ENCODE data around the gene CTNNA1. TPM values are rescaled to one million over a fixed set of nuclear protein-coding genes. Genes with fewer than 3 reads are reported as not detected.
A peak's percentile ranks its signal among the peaks of the same experiment; 100 is the strongest.
"Not testable (repeated sequence)": the region's sequence is repeated elsewhere in the genome, so short reads cannot be mapped to it uniquely, and the experiment has no call there.

CTNNA1 gene
- polyA plus RNA-seq (2013, experiment 1 of 2; ENCODE audit: insufficient read length), result 259 TPM
- 263 TPM for polyA plus RNA-seq (2013, experiment 2 of 2; ENCODE audit: insufficient read length)

- DNase-seq, result peak; percentile 73
Observed at GRCh38 chr5:138752951-138753793, at the start of gene CTNNA1. TSS of gene CTNNA1 (plus strand) at chr5:138753425. CDS start at chr5:138781925, 28,500 bp downstream.

GRCh38 chr5:138703777-138704176 is 49.4 kb upstream of the CTNNA1 start:
- DNase-seq, result not testable (repeated sequence)

- DNase-seq, result no peak
Observed at GRCh38 chr5:138705007-138705406, 48.2 kb upstream of the CTNNA1 start.

DNA sequence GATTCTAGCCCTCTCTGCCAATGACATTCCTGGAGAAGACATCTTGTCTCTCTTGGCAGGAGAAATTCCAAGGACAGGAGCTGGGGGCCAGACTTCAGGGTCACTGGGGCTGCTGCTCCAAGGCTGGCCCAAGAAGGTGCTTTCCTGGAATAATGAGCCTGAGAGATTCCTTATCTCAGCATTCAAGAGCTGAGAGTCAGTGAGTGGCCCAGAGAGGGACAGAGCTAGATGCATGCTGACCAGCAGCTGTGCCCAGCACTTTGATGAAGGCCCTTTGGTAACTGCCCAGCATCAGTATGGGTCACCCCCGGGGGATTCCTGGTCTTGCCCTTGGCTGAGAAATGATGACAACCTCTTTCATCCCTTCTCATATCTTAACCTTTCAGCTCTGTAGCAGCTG is 47.7 kb upstream of the CTNNA1 start:
- no peak for DNase-seq

DNA sequence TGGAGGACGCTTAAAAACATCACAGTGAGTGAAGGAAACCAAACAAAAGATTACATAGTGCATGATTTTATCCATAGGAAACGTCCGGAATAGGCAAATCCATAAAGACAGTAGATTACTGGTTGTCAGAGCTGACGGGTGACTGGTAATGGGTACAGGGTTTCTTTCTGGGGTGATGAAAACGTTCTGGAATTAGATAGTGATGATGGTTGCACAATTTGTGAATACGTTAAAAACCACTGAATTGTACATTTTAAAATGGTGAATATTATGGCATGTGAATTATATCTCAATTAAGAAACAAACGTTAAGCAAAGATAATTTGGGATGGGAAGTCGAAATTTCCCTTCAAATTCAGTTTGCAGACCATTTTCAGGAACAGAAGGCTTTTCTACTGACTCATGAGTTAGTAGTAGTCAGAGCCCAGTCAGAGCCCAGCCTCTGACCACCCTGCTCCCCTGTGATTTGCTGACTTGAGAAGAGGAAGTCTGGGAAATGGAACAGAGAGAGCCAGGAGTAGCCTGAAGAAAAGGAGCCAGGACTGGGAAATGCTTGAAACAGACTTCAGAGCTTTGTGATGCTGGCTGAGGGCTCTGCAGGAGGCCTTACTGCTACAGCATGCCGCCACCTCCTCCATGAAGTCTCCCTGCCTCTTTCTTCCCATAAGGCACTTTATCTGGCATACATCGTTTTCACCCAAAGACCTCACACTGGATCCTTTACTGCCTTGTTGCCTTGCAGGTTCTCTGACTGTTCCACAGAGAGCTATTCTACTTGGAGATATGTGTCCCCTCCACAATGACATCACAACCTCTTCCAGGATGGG is 46.4 kb upstream of the CTNNA1 start:
- DNase-seq, result peak; percentile 82

DNA sequence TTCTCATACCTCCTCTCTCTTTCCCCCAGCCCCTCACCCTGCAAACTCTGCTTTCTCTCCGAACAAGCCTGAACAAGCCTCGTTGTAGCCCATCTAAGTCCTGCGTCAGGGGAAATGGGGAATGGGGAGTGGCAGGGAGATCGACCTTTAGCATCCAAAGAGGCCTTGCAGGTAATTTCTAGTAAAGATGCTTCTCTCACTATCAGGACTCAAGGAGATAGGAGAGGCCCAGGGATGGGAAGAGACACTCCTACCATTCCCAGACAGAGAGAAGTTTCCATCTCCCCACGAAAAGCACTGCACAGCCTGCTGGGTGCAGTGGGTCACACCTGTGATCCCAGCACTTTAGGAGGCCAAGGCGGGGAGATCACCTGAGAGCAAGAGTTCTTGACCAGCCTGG is 44.4 kb upstream of the CTNNA1 start:
- no peak for DNase-seq

GRCh38 chr5:138709202-138709601 is 44.0 kb upstream of the CTNNA1 start:
- DNase-seq, result no peak

- no peak for DNase-seq
Observed at GRCh38 chr5:138711087-138711486, 42.1 kb upstream of the CTNNA1 start.

DNA sequence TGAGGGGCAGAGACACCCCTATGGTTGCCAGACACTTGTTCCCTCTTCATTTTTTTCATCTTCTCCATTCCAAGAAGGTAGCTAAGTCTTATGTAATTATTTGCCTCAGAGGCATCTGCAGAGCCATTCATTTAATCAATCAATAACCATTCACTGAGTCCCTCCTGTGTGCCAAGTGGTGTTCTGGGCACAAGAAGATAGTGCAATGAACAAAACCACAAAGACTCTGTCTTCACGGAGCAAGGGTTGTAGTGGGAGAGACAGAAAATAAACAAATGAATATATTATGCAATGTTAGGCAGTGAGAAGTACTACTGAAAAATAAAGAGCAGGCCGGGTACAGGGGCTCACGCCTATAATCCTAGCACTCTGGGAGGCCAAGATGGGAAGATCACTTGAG is 41.4 kb upstream of the CTNNA1 start:
- DNase-seq, result no peak

- DNase-seq, result no peak
Observed at GRCh38 chr5:138712324-138712723, 40.9 kb upstream of the CTNNA1 start.

DNA sequence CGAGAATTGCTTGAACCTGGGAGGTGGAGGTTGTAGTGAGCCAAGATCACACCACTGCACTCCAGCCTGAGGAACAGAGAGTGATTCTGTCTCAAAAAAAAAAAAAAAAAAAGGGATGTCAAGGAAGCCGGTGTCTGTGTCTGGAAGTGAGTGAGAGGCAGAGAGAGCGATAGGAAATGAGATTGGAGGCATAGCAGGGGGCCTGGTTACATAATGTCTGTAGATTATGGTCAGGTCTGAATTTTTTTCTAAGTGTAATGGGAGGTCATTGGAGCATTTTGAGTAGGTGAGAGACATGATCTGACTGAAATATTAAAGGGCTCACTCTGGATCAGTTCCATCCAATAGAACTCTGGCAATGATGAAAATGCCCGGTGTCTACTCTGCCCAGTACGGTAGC is 40.4 kb upstream of the CTNNA1 start:
- no peak for DNase-seq

- DNase-seq, result no peak
Observed at GRCh38 chr5:138713247-138713646, 40.0 kb upstream of the CTNNA1 start.

GRCh38 chr5:138714694-138715093 is 38.5 kb upstream of the CTNNA1 start:
- DNase-seq, result no peak

- not testable (repeated sequence) for DNase-seq
Observed at GRCh38 chr5:138715931-138716432, 37.2 kb upstream of the CTNNA1 start.

DNA sequence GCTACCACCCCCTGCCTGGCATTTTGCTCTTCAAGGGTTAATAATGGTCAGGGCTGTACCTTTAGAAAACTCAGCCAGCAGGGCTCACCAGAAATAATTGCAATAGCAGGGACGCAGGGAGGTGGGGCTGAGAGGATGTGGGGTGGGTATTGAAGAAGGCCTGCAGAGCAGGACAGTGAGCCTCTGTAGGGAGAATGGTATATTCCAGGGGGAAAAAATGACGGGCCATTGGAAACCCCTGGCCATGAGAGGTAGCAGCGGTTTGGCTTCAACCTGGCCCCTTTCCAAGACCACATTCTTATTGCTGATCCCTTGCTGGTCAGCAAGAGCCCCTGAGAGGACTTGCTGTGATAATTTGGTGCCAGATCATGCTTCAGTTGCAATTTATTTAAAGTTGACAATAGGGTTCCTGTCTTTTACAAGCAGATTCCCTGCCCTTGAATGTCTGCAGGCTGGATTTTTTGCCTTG is 36.7 kb upstream of the CTNNA1 start:
- no peak for DNase-seq

DNA sequence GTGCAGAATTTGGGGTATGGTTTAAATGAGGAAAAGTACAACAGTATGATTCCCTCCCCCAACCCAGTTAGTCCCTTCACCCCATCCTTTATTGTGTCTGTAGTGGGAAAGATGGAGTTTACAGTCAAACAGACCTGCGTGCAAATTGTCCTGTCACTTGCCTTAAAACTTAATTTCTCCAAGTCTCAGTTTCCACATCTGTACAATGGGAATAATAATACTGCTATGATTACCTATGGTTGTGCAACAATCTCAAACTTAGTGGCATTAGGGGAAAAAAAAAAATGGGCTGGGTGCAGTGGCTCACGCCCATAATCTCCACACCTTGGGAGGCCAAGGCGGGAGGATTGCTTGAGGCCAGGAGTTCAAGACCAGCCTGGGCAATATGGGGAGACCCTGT is 35.8 kb upstream of the CTNNA1 start:
- DNase-seq, result no peak

DNA sequence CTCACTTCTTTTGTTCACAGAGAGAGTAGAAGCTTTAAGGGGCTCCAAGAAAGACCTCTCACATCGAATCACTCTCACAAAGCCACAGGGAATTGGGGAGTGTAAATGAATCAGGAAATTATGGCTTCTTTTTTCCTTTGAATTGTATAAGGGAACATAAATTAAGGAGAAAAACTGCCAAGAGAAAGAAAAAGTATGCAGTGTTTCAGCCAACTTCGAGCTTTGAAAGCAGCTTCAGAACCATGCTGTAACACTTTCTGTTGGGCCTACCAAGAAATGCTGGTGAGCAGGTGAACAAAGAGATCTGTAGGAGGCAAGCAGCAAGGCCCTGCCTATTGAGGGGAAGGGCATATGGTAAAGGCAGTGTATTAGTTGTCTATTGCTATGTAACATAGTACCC is 33.4 kb upstream of the CTNNA1 start:
- DNase-seq, result no peak

DNA sequence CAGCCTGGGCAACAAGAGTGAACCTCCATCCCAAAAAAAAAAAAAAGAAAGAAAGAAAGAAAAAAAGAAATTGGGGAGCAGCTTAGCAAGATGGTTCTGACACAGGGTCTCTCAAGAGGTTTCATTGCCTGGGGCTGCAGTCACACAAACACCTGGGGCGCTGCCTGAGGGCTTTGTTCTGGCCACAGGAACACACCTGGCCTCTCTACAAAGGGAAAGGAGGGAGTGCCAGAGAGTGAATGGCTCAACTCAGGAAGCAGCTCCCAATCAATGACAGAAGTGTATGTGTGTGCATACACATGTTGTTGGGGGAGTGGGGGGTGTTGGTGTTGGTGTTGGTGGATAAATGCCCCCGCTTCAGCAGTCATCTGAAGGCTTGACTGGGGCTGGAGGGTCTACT is 32.4 kb upstream of the CTNNA1 start:
- no peak for DNase-seq

- DNase-seq, result no peak
Observed at GRCh38 chr5:138721979-138722378, 31.2 kb upstream of the CTNNA1 start.

- DNase-seq, result no peak
Observed at GRCh38 chr5:138722544-138723177, 30.6 kb upstream of the CTNNA1 start.

DNA sequence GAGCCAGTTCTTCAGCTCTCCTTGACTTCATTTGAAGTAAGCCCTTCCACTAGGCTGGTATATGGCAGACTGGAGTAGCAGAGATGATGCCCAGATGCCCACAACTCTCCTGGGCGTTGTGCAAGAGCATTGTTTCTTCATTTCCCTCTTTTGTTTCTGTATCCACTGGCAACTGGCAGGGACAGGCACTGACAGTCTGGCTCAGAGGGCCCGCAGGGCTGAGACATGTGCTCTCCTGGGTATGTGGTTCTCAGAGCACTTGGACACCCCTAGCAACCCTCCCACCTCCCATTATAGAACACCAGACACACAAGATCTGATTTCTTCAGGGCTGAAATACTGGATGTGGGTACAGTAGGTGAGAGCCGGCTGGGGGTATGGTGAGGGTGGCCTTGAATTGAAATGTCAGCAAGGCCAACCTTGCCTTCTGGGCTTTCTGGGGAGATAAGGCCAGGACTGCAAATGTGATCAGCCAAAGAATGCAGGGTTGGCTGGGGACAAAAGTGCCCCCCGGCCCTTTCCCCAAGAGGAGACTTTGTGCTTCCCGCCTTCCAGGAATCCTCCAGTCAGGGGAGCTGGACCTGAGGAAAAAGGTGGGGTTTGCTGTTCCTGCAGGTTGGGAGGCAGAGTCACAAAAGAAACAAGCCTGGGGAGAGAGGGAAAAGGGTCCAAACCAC is 28.6 kb upstream of the CTNNA1 start:
- no peak for DNase-seq

GRCh38 chr5:138725153-138725817 is 27.9 kb upstream of the CTNNA1 start:
- peak; percentile 28 for DNase-seq
